GM23338 (cell line): ENCODE measurements around the gene CYP1B1. TPM values are rescaled to one million over a fixed set of nuclear protein-coding genes. Genes with fewer than 3 reads are reported as not detected.

ENCODE experiments used
- ATAC-seq: fragments of 200-7000 bp; cut with Tn5 transposase; 3 replicates; pipeline ENCODE4 v1.9.1; 2020
- DNase-seq: peaks from one replicate; pipeline ENCODE4 v3.0.0-alpha.2; 2015; ENCODE audit warnings: low spot score
- H2AFZ ChIP-seq: fragments of 200-600 bp; sonication (generic); 2 replicates; pipeline ENCODE4 v1.8.0; 2016; ENCODE audit warnings: antibody characterized with exemption, mild to moderate bottlenecking, moderate library complexity
- H3F3A ChIP-seq: fragments of 200-600 bp; sonication (generic); replicated peaks from 2 replicates; pipeline ENCODE4 v1.8.0; 2017; ENCODE audit warnings: antibody characterized with exemption, mixed run types, low read depth
- H3K27ac ChIP-seq: fragments of 200-600 bp; sonication (generic); 2 replicates; pipeline ENCODE4 v1.6.1; 2016; ENCODE audit warnings: low read depth
- H3K27me3 ChIP-seq: fragments of 200-600 bp; sonication (generic); 2 replicates; pipeline ENCODE4 v1.8.0; 2016; ENCODE audit warnings: mild to moderate bottlenecking, mixed run types, moderate library complexity; ENCODE audit not compliant: insufficient read depth
- H3K36me3 ChIP-seq: fragments of 200-600 bp; sonication (generic); 2 replicates; pipeline ENCODE4 v1.8.0; 2016; ENCODE audit warnings: mild to moderate bottlenecking; ENCODE audit not compliant: insufficient read depth
- H3K4me1 ChIP-seq: fragments of 200-600 bp; sonication (generic); 2 replicates; pipeline ENCODE4 v1.8.0; 2016; ENCODE audit warnings: mild to moderate bottlenecking, moderate library complexity; ENCODE audit not compliant: insufficient read depth
- H3K4me2 ChIP-seq: fragments of 200-600 bp; sonication (generic); 2 replicates; pipeline ENCODE4 v1.7.1; 2017; ENCODE audit warnings: mixed run types
- H3K4me3 ChIP-seq: fragments of 200-600 bp; sonication (generic); 2 replicates; pipeline ENCODE4 v1.6.1; 2016; ENCODE audit warnings: mixed run types
- H3K79me2 ChIP-seq: fragments of 200-600 bp; sonication (generic); replicated peaks from 2 replicates; pipeline ENCODE4 v1.8.0; 2017; ENCODE audit warnings: mild to moderate bottlenecking; ENCODE audit not compliant: insufficient read depth
- H3K9me2 ChIP-seq: fragments of 200-600 bp; sonication (generic); 2 replicates; pipeline ENCODE4 v1.8.0; 2017; ENCODE audit not compliant: insufficient read depth
- H4K20me1 ChIP-seq: fragments of 200-600 bp; sonication (generic); replicated peaks from 2 replicates; pipeline ENCODE4 v1.8.0; 2017; ENCODE audit warnings: mild to moderate bottlenecking; ENCODE audit not compliant: insufficient read depth
- H3K27ac Mint-ChIP-seq: 2 replicates; pipeline ENCODE4 v1.8.0; 2020; ENCODE audit warnings: inconsistent platforms, mild to moderate bottlenecking, moderate library complexity, mixed read lengths
- H3K27me3 Mint-ChIP-seq: 3 replicates; pipeline ENCODE4 v1.8.0; 2022; ENCODE audit warnings: low read depth, mild to moderate bottlenecking, moderate library complexity, mixed read lengths, inconsistent platforms; ENCODE audit not compliant: insufficient read depth, poor library complexity
- H3K36me3 Mint-ChIP-seq: 3 replicates; pipeline ENCODE4 v1.8.0; 2021; ENCODE audit warnings: low read depth, mild to moderate bottlenecking, inconsistent platforms, moderate library complexity, mixed read lengths
- H3K4me1 Mint-ChIP-seq: 3 replicates; pipeline ENCODE4 v1.8.0; 2020; ENCODE audit warnings: mild to moderate bottlenecking, inconsistent platforms, mixed read lengths
- H3K4me3 Mint-ChIP-seq: 3 replicates; pipeline ENCODE4 v1.8.0; 2021; ENCODE audit warnings: moderate library complexity, mild to moderate bottlenecking, inconsistent platforms, mixed read lengths
- H3K9me3 Mint-ChIP-seq: 3 replicates; pipeline ENCODE4 v1.8.0; 2020; ENCODE audit warnings: moderate library complexity, mild to moderate bottlenecking, inconsistent platforms, mixed read lengths
- CREB1 ChIP-seq: fragments of 250-450 bp; sonication (Bioruptor Pico); IDR thresholded peaks from 2 replicates; pipeline ENCODE4 v1.5.0; 2020; ENCODE audit warnings: low read depth, mild to moderate bottlenecking, moderate library complexity
- EZH2 ChIP-seq: fragments of 200-600 bp; sonication (generic); IDR thresholded peaks from one replicate; pipeline ENCODE4 v1.8.0; 2017; ENCODE audit warnings: antibody characterized with exemption, mild to moderate bottlenecking, low read depth; ENCODE audit not compliant: unreplicated experiment
- EZH2phosphoT487 ChIP-seq: fragments of 200-600 bp; sonication (generic); IDR thresholded peaks from one replicate; pipeline ENCODE4 v1.8.1; 2018; ENCODE audit warnings: antibody characterized with exemption; ENCODE audit not compliant: unreplicated experiment
- JUNB ChIP-seq: IDR thresholded peaks from one replicate; pipeline ENCODE4 v1.6.1; 2016; ENCODE audit warnings: antibody characterized with exemption; ENCODE audit not compliant: unreplicated experiment
- NANOG ChIP-seq: IDR thresholded peaks from 2 replicates; pipeline ENCODE4 v1.6.1; 2016; ENCODE audit warnings: antibody characterized with exemption, borderline replicate concordance
- POLR2AphosphoS5 ChIP-seq: IDR thresholded peaks from 2 replicates; pipeline ENCODE4 v1.6.1; 2016; ENCODE audit warnings: antibody characterized with exemption, low read depth
- STAT1 ChIP-seq: IDR thresholded peaks from one replicate; pipeline ENCODE4 v1.6.1; 2016; ENCODE audit warnings: antibody characterized with exemption; ENCODE audit not compliant: unreplicated experiment
- ZNF114 ChIP-seq: fragments of 250-450 bp; sonication (Bioruptor Pico); IDR thresholded peaks from 2 replicates; pipeline ENCODE4 v1.5.0; 2020; ENCODE audit warnings: mild to moderate bottlenecking, moderate library complexity
- ZNF331 ChIP-seq: fragments of 250-450 bp; sonication (Bioruptor Pico); IDR thresholded peaks from 2 replicates; pipeline ENCODE4 v1.5.0; 2020; ENCODE audit warnings: low read depth, mild to moderate bottlenecking, moderate library complexity
- polyA plus RNA-seq: library from polyadenylated mRNA; unstranded; fragments of >200 nt; fragmentation: Nextera tagmentation; extraction: Ambion mirVana; gene quantifications from 2 replicates; pipeline ENCODE4 v1.2.1, GENCODE V29; 2016
- total RNA-seq: library from RNA; depleted of rRNA; stranded (reverse); fragments of >200 nt; shearing (Covaris generic); gene quantifications from 2 replicates; pipeline ENCODE4 v1.2.3, GENCODE V29; 2014
- TF ChIP-seq, protein P1 (sequence below): IDR thresholded peaks from 2 replicates; pipeline ENCODE4 v1.6.1; 2016; ENCODE audit warnings: antibody characterized with exemption
- TF ChIP-seq, protein P2 (sequence below): IDR thresholded peaks from one replicate; pipeline ENCODE4 v1.6.1; 2018; ENCODE audit warnings: antibody characterized with exemption; ENCODE audit not compliant: unreplicated experiment
- TF ChIP-seq, protein P3 (sequence below), 2 experiments: fragments of 200-600 bp in 1 of 2; sonication (generic) in 1 of 2; conservative IDR thresholded peaks; 2 replicates each; pipeline versions ENCODE4 v1.5.1 to v1.6.1; 2016 to 2017; ENCODE audit warnings: antibody characterized with exemption in 2 of 2, low read depth in 2 of 2, mild to moderate bottlenecking in 2 of 2, moderate library complexity in 1 of 2

CYP1B1 gene
- total and polyA plus RNA-seq, 2 experiments from 2014 or later, result 3.3 to 6.2 TPM

DNA sequence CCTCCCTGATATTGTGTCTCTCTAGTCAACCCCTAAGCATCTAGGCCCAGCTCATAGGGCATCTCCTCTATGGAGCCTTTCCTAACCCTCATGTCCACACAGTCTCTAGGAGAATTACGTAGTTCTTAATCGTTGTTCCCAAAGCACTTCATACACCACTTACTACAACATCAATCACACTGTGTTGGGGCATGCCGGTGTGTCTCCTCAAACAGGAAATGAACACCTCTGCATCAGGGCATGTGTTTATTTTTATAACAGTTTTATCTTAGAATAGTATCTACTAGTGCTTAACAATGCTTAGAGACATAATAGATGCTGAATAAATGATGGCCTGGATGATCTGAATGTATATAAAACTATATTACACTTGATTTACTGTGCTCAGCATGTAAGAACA lies 19.7 kb downstream of the CYP1B1 start:
- H3K36me3 Mint-ChIP-seq, result no peaks in the 10 kb centered on the region
- no peaks in the 10 kb centered on the region for H3K4me1 ChIP-seq
- no peaks in the 10 kb centered on the region for H3K27me3 ChIP-seq
- H3K9me2 ChIP-seq, result no peaks in the 10 kb centered on the region
- H3K9me3 Mint-ChIP-seq, result no peaks in the 10 kb centered on the region
- H3K4me3 ChIP-seq, result no peak overlapping the region
- TF ChIP-seq, protein P1, sequence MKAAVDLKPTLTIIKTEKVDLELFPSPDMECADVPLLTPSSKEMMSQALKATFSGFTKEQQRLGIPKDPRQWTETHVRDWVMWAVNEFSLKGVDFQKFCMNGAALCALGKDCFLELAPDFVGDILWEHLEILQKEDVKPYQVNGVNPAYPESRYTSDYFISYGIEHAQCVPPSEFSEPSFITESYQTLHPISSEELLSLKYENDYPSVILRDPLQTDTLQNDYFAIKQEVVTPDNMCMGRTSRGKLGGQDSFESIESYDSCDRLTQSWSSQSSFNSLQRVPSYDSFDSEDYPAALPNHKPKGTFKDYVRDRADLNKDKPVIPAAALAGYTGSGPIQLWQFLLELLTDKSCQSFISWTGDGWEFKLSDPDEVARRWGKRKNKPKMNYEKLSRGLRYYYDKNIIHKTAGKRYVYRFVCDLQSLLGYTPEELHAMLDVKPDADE, result no peak
- TF ChIP-seq ZNF331 (CRISPR knock-in tag), result no peak
- no peak for TF ChIP-seq POLR2AphosphoS5
- TF ChIP-seq EZH2, result no peak
- no peak for TF ChIP-seq ZNF114
- no peak for TF ChIP-seq STAT1
- no peak for TF ChIP-seq NANOG
- TF ChIP-seq EZH2phosphoT487, result no peak
- no peak for TF ChIP-seq JUNB
- TF ChIP-seq, protein P2, sequence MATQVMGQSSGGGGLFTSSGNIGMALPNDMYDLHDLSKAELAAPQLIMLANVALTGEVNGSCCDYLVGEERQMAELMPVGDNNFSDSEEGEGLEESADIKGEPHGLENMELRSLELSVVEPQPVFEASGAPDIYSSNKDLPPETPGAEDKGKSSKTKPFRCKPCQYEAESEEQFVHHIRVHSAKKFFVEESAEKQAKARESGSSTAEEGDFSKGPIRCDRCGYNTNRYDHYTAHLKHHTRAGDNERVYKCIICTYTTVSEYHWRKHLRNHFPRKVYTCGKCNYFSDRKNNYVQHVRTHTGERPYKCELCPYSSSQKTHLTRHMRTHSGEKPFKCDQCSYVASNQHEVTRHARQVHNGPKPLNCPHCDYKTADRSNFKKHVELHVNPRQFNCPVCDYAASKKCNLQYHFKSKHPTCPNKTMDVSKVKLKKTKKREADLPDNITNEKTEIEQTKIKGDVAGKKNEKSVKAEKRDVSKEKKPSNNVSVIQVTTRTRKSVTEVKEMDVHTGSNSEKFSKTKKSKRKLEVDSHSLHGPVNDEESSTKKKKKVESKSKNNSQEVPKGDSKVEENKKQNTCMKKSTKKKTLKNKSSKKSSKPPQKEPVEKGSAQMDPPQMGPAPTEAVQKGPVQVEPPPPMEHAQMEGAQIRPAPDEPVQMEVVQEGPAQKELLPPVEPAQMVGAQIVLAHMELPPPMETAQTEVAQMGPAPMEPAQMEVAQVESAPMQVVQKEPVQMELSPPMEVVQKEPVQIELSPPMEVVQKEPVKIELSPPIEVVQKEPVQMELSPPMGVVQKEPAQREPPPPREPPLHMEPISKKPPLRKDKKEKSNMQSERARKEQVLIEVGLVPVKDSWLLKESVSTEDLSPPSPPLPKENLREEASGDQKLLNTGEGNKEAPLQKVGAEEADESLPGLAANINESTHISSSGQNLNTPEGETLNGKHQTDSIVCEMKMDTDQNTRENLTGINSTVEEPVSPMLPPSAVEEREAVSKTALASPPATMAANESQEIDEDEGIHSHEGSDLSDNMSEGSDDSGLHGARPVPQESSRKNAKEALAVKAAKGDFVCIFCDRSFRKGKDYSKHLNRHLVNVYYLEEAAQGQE, result no peak
- ATAC-seq, result no peak
- H3F3A ChIP-seq, result no peaks in the 10 kb centered on the region
- no peak overlapping the region for H3K4me3 Mint-ChIP-seq
- H4K20me1 ChIP-seq, result no peaks in the 10 kb centered on the region
- no peak overlapping the region for H3K27ac ChIP-seq
- H3K4me2 ChIP-seq, result no peak overlapping the region
- DNase-seq, result no peak
- no peak overlapping the region for H3K27ac Mint-ChIP-seq
- no peaks in the 10 kb centered on the region for H3K79me2 ChIP-seq
- H3K27me3 Mint-ChIP-seq, result no peaks in the 10 kb centered on the region
- H3K4me1 Mint-ChIP-seq, result no peaks in the 10 kb centered on the region; the same call in 2 of the 3 replicates
- no peaks in the 10 kb centered on the region for H3K36me3 ChIP-seq
- H2AFZ ChIP-seq, result no peak overlapping the region

DNA sequence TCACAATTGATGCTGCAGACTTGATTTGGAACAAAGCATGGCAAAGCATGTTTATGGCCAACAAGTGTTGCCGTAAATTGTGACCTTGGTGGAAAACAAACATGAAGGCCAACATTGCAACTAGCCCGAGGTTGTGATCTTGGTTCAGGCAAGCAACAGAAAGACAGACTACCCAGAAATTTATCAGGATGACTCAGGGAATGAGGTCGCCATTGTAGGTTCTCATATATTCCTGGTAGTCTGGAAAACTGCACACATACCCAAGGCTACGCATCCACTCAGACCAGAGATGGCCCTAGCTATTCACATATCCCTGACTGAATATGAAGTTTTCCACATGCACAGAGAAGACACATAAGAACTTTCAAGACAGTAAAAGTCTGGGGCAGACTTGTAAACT lies 30.1 kb downstream of the CYP1B1 start:
- no peak overlapping the region for H2AFZ ChIP-seq
- no peaks in the 10 kb centered on the region for H3K27me3 ChIP-seq
- H3K27ac ChIP-seq, result no peak overlapping the region
- DNase-seq (no peak), ATAC-seq (no peak)
- H3F3A ChIP-seq, result no peaks in the 10 kb centered on the region
- H3K79me2 ChIP-seq, result no peaks in the 10 kb centered on the region
- peaks cover 2% of the 10 kb centered on the region for H3K27me3 Mint-ChIP-seq
- no peak overlapping the region for H3K4me2 ChIP-seq
- H3K36me3 ChIP-seq, result no peaks in the 10 kb centered on the region
- H3K9me2 ChIP-seq, result no peaks in the 10 kb centered on the region
- H3K4me1 ChIP-seq, result peaks cover 22% of the 10 kb centered on the region
- no peak overlapping the region for H3K4me3 ChIP-seq
- H3K4me1 Mint-ChIP-seq, result peaks cover 7% of the 10 kb centered on the region
- H4K20me1 ChIP-seq, result no peaks in the 10 kb centered on the region
- no peak overlapping the region for H3K4me3 Mint-ChIP-seq
- no peaks in the 10 kb centered on the region for H3K9me3 Mint-ChIP-seq
- no peaks in the 10 kb centered on the region for H3K36me3 Mint-ChIP-seq
- no peak overlapping the region for H3K27ac Mint-ChIP-seq
- TF ChIP-seq, protein P3, sequence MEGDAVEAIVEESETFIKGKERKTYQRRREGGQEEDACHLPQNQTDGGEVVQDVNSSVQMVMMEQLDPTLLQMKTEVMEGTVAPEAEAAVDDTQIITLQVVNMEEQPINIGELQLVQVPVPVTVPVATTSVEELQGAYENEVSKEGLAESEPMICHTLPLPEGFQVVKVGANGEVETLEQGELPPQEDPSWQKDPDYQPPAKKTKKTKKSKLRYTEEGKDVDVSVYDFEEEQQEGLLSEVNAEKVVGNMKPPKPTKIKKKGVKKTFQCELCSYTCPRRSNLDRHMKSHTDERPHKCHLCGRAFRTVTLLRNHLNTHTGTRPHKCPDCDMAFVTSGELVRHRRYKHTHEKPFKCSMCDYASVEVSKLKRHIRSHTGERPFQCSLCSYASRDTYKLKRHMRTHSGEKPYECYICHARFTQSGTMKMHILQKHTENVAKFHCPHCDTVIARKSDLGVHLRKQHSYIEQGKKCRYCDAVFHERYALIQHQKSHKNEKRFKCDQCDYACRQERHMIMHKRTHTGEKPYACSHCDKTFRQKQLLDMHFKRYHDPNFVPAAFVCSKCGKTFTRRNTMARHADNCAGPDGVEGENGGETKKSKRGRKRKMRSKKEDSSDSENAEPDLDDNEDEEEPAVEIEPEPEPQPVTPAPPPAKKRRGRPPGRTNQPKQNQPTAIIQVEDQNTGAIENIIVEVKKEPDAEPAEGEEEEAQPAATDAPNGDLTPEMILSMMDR (conservative IDR thresholded peaks at IDR 0.05; ENCODE audit: low read depth in 2 of 2), result no peak
- TF ChIP-seq EZH2, result no peak
- TF ChIP-seq POLR2AphosphoS5, result no peak
- TF ChIP-seq ZNF331 (CRISPR knock-in tag), result no peak
- no peak for TF ChIP-seq ZNF114
- no peak for TF ChIP-seq CREB1 (CRISPR knock-in tag)
- TF ChIP-seq JUNB, result no peak
- TF ChIP-seq, protein P1, result no peak
